GM18507 (cell line): ENCODE results near the gene HMX1.

Experiments used
- DNase-seq: peaks from one replicate; pipeline ENCODE4 v3.0.0; 2011; ENCODE audit warnings: low read depth; ENCODE audit not compliant: insufficient read length; ENCODE audit errors: extremely low spot score
- FAIRE-seq: peaks from 2 replicates; lab custom pipeline; 2011; peaks lifted over from hg19 to GRCh38; lab: Jason Lieb, UNC

Gene HMX1

GRCh38 chr4:8849266-8850073, 22.2 kb downstream of the HMX1 start:
- DNase-seq: no peak
- FAIRE-seq: no peak

GRCh38 chr4:8848507-8849265, 23.0 kb downstream of the HMX1 start:
- FAIRE-seq (no peak), DNase-seq (no peak)

- DNase-seq (no peak), FAIRE-seq (no peak)
These were observed 23.9 kb downstream of the HMX1 start for GRCh38 chr4:8847764-8848163.

- no peak for FAIRE-seq
- no peak for DNase-seq
These were observed 24.3 kb downstream of the HMX1 start for GRCh38 chr4:8847331-8847730.

- no peak for FAIRE-seq
These were observed 24.8 kb downstream of the HMX1 start for GRCh38 chr4:8846826-8847225.

GRCh38 chr4:8846046-8846720, 25.5 kb downstream of the HMX1 start:
- DNase-seq: no peak
- FAIRE-seq: no peak

More at GRCh38 chr4:8846826-8847225, 24.8 kb downstream of the HMX1 start:
- DNase-seq: no peak

GRCh38 chr4:8844976-8845690, 26.5 kb downstream of the HMX1 start:
- no peak for DNase-seq
- no peak for FAIRE-seq

- DNase-seq: no peak
- no peak for FAIRE-seq
These were observed 28.0 kb downstream of the HMX1 start for GRCh38 chr4:8843597-8843996.

GRCh38 chr4:8842614-8843013, 29.0 kb downstream of the HMX1 start:
- FAIRE-seq (no peak), DNase-seq (no peak)

GRCh38 chr4:8841678-8842268, 29.9 kb downstream of the HMX1 start:
- no peak for DNase-seq
- FAIRE-seq: no peak

- FAIRE-seq (no peak), DNase-seq (no peak)
These were observed 30.7 kb downstream of the HMX1 start for GRCh38 chr4:8840816-8841455.

- DNase-seq (no peak), FAIRE-seq (no peak)
These were observed 31.4 kb downstream of the HMX1 start for GRCh38 chr4:8840006-8840793.

- no peak for FAIRE-seq
- DNase-seq: no peak
These were observed 32.6 kb downstream of the HMX1 start for GRCh38 chr4:8838961-8839431.

GRCh38 chr4:8838296-8838960, 33.2 kb downstream of the HMX1 start:
- DNase-seq: no peak

GRCh38 chr4:8837181-8837841, 34.3 kb downstream of the HMX1 start:
- no peak for FAIRE-seq

More at GRCh38 chr4:8838296-8838960, 33.2 kb downstream of the HMX1 start:
- FAIRE-seq: no peak

GRCh38 chr4:8836664-8837171, 34.9 kb downstream of the HMX1 start:
- DNase-seq (no peak), FAIRE-seq (no peak)

More at GRCh38 chr4:8837181-8837841, 34.3 kb downstream of the HMX1 start:
- no peak for DNase-seq
